Measurements from ENCODE around the gene MPHOSPH9.

The MPHOSPH9 gene

GRCh38 chr12:123121670-123122069, 111.3 kb downstream of the MPHOSPH9 start:
- DNase-seq: no peak

DNA sequence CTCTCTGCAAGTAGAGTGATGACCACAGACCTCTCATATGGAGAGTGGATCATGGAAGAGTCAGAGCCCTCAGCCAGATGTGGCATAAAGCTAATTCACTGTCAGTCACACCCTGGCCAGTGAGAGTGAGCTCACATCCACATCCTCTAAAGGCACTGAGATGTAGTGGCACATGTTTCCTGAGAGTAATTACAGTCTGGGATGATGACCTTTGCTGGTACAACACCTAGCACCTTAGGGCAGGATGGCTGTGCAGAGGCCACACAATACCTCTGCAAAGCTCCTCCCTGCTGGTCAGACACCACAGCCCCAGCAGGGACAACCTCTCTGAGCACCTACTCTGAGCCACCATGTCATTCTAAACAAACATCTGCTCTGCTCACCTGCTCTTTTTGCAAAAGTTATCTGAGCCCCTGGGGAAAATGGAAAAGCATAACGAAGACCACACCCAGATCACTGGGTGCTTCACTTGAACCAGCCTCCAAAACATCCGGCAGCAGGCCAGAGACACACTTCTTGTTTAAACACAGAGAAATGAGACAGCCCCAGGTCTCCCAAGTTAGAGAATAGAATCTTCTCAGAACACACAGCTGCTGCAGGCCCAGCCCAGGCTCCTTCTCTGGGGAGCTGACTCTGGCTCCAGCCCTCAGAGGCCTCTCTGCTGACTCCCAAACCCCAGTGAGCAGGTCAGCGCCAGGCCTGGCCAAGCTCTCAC, 112.3 kb downstream of the MPHOSPH9 start:
- DNase-seq: no peak

GRCh38 chr12:123119808-123120207, 113.1 kb downstream of the MPHOSPH9 start:
- DNase-seq: no peak

DNA sequence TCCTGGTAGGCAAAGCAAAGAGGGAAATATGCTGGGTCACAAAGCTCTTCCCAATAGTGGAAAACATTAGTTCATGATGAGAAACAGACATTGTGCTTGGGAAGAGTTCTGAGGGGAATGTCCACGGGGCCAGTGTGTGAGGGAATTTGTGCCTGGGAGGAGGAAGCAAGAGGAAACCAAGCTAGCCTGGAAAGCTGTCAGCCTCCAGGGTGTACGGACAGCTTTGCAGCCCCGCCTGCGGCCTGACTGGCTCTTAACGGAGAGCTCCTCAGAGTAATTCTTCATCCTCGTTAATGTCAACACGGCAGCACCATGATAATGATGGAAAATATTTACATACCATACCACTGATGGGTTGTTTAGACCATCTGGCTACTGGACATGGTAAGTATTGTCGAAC, 114.4 kb downstream of the MPHOSPH9 start:
- no peak for DNase-seq

DNA sequence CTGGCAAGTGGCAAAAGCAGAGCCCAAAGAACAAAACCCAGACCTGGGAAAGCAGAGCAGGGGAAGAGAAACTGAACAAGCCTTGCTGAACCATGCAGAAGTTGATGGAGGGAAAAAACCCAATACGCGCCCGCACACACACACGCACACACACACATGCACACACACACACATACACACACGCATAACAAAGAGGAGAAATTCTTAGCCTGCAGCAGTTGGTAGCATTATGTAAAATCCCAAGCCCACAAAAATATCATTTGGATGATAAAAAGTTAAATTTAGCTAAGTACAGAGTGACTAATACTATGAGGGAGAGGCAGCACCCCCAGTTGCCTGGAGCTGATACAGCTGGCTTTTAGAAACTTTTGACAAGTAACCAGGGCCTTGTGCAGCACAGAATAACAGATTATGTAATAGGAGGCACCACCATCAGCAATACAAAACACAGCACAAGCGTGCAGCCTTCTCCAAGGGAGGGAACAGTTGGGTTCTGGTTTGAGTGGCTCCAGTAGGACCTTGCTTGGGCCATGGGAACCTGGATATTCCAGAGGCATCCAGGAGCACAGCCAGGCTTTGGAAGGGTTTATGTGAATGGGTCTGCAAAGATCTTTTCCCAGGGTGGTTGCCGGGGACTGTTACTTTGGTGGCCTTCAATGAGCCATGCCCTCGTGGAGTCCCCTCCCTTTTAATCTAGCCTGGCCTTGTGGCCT, 117.4 kb downstream of the MPHOSPH9 start:
- no peak for DNase-seq

GRCh38 chr12:123114304-123115083, 118.4 kb downstream of the MPHOSPH9 start:
- DNase-seq: no peak

GRCh38 chr12:123113026-123113425, 119.9 kb downstream of the MPHOSPH9 start:
- DNase-seq: peak; percentile 22

GRCh38 chr12:123111498-123112165, 121.3 kb downstream of the MPHOSPH9 start:
- no peak for DNase-seq

DNA sequence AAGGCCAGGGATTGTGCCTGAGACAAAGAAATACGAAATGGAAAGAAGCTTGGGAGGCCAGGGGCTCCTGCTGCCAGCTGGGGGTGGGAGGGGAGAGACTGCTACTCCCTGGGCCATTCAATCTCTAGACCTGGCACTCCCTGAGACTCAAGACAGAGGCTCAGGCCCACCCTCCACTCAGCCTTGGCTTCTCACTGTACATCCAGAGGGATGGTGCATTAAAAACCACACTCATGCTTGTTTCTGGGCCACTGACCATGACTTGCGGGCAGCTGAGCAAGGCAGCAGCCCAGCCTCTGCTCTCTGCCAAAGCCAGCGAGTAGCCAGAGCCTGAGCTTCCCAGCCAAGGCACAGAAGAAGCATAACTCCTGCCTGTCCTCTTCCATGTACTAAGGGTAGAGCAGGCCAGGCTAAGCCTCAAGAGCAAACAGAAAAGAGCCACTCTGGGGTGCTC, 123.6 kb downstream of the MPHOSPH9 start:
- no peak for DNase-seq

- no peak for DNase-seq
Measured at GRCh38 chr12:123108682-123109066, 124.3 kb downstream of the MPHOSPH9 start.

GRCh38 chr12:123107926-123108681, 124.8 kb downstream of the MPHOSPH9 start:
- no peak for DNase-seq

DNA sequence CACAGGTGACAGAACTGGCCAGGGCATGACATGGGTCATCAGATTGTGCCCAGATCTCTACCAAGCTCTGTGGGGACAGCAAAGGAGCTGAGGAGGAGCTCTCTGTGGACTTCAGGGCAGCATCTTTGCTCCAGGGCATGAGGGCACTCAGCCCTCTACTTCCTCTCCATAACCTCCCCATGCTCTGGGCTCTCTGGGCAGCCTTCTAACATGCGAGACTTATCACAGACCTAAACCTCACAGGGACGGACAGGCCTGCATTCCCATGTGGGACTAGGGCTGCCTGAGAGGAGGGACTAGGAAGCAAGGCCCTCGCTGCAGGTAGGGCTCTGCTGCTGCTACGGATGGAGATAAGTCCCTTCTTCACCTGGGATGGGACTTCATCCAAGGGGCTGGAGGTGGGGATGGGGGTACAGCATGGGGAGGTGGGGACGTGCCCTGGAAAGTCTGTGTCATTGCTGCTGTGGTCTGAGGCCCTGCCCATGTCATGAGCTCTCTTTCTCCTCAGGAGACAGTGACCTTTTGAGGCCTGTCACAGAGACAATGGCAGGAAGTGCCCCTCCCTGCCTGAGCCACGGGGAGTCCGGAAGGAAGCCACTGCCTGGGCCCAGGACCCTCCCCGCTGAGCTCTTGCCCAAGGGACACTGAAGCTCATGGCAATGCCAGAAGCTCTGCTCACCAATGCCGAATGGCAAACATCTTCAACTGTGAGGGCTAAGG, 126.1 kb downstream of the MPHOSPH9 start:
- peak; percentile 35 for DNase-seq

GRCh38 chr12:123105211-123105826, 127.6 kb downstream of the MPHOSPH9 start:
- peak; percentile 74 for DNase-seq

- DNase-seq: no peak
Measured at GRCh38 chr12:123104809-123105208, 128.1 kb downstream of the MPHOSPH9 start.
